Limb (tissue), 2 donors: Measurements from ENCODE around the gene LHX8.

Experiments used
- DNase-seq, 2 donors: peaks; one replicate each; pipeline ENCODE4 v3.0.0-alpha.2; 2016; ENCODE audit errors: extremely low spot score in 2 of 2

LHX8 gene

GRCh38 chr1:75203415-75204277 is 69.5 kb downstream of the LHX8 start:
- peak in 1 of 2 donors; percentile 74 for DNase-seq

DNA sequence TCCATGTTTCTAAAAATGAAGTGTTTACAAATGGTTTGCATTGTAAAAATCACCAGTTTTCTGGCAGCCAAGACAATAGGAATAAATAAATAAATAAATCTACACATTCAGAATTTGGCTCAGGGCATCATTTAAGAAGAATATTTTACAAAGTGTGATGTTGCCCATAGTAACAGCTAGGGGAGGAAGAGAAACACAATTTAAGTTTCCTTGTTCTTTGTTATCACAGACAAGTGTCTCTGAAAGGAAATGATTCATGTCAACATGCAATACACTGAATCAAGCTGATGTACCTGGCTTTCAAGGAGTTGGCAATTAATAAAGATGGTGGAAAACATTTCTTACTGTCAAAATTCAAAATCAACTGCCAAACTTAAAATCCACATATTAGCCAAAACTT is 74.7 kb downstream of the LHX8 start:
- no peak for DNase-seq
